HG03196 (cell line): Measurements from ENCODE around the gene BCAP31.
"Not testable (repeated sequence)": the region's sequence is repeated elsewhere in the genome, so short reads cannot be mapped to it uniquely, and the experiment has no call there.

Experiments used
- ATAC-seq: cut with Tn5 transposase; IDR thresholded peaks from one replicate; pipeline ENCODE4 v1.9.1; 2021; ENCODE audit not compliant: unreplicated experiment

The BCAP31 gene

GRCh38 chrX:153685156-153685536, 39.0 kb downstream of the BCAP31 start:
- no peak for ATAC-seq

DNA sequence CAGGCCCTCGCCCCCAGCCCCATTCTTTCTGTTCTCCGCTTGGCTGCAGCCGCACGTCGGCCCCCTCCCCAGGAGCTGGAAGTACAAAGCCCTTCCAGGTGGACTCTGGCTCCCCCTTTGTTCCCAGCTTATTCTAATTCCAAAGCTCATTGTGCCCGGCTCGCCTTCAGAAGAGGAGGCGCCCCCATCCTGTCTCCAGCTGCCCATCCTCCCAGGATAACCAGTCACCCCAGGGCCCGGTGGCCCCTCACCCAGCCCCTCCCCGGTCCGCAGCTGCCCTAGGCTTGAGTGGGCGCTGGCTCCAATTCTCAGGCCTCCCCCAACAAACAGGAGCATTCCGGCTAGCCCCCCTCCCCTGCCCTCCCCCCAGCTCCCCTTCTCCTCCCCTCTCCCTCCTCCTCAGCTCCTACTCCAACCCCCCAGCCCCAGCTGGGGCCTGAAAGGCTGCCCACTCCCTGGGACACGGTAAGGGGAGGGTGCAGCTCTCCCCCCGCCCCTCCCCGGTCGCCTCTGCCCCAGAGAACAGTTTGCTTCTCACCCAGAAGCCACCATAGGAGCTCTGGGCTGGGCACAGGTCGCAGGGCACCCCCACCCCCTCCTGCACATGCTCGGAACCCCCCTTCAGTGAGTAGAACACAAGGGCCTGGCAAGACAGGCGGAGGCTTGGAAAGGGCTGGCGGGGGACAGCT, 39.6 kb downstream of the BCAP31 start:
- no peak for ATAC-seq

DNA sequence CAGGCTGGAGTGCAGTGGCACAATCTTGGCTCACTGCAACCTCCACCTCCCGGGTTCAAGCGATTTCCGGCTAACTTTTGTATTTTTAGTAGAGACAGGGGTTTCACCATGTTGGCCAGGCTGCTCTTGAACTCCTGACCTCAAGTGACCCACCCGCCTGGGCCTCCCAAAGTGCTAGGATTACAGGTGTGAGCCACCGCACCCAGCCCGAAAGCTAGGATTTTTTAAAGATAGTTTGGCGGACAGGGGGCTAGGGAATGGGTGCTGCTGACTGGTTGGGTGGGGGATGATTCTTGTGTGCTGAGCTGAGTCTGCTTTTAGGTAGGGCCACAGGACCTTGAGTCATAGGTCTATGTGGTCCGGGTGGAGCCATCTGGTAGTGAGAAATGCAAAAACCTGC, 40.7 kb downstream of the BCAP31 start:
- ATAC-seq = not testable (repeated sequence)

- ATAC-seq = no peak
These were observed 43.0 kb downstream of the BCAP31 start for GRCh38 chrX:153681175-153681574.

DNA sequence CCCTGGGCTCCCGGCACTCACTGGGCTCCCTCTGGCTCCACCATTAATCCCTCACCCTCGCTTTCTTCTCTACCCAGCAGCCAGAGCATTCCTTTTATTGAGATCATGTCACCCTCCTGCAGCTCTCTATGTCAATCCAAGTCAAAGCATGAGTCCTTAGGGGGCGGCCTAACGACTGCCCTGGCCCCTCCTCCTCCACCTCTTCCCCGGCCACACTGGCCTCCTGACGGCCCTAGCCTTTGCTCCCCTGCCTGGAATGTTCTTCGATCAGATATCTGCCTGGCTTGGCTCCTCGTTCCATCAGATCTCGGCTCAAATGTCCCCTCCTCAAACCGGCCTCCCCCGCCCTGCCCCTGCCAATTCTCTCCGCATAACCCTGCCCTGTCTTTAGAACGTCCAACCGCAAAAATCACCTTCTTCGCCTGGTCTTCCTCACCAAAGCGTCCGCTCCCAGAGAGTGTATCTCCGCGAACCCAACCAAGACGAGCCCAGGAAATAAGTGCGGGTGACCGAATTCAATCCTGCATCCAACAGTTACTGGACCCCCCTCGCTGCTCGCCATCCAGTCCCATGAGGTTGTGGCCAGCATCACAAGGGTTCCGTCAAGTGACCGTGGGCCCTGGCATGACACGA, 49.9 kb downstream of the BCAP31 start:
- ATAC-seq = no peak

DNA sequence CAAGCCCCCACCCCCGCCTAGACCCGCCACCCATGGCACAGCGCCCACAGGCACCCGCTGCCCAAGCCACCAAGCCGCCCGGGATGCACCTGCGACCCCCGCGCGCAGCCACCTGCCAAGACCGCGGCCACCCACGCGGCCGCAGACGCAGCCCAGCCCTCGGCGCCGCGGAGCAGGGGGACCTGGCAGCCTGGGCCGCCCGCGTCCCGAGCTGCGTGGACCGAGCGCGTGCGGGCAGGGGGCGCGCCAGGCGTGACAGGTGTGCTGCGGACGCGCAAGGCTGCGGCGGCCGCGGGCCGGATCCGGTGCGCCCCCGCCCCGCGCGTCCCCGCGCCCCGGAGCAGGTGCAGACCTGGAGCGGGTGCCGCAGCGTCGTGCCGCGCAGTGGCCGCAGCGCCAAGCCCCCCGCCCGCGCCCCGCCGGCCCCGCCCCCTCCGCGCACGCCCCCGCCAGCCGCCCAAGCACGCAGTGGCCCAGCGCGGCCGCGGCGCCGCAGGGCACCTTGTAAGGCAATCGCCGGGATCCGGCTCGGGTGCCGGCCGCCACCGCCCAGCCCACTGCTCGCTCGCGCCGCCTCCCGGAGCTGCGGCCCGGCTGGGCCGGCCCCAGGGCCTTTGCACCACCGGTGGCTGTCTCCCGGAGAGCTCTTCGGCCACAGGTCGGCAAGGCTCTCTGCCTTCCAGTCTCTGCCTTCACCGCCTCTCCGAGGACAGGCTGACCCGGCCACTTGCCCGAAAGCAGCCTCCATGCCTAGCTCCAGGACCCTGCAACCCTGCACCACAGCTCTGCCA, 50.6 kb downstream of the BCAP31 start, which contains the start of gene PNCK:
Gene PNCK, minus strand, starts transcription at position 386 of the 791 bp plus-strand sequence. CDS start 737 bp downstream, outside the sequence.
- ATAC-seq = no peak

DNA sequence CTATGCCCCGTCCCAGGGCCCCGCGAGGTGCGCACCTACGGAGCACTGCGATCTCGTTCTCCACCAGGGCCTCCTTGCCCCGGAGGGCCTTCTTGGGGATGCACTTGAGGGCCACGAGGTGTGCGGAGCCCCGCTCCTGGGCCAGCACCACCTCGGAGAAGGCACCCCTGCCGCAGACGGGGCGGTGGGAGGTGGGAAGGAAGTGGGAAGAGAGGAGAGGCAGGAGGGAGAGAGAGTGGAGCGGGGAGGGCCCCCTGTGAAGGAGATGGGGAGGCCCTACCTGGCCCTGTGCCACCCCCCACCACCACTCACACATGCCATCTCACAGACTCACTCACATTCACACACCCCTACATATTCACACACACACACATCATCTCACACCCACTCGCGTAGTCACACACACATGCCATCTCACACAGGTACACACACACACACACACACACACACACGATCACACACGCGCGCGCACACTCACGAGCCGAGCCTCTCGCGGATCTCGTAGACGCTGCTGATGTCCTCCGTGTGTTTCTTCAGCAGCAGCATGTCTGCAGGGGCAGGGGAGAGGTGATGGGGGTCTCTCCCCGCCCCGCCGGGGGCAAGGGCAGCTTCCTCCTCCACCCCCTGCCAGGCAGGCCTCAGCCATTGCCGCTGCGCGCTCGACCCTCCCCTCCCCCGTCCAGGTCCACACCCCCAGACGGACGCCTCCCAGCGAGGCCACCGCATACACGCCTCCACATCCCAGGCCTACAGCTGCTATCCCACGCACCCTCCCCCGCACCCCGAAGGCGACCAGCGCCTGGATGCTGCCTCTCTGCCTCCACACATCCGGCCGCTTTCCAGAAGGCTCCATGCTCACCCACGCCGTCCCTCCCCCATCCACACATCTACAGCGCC, 51.4 kb downstream of the BCAP31 start:
- ATAC-seq = no peak

- no peak for ATAC-seq
These were observed 52.3 kb downstream of the BCAP31 start for GRCh38 chrX:153671589-153672530.

- no peak for ATAC-seq
These were observed 53.2 kb downstream of the BCAP31 start for GRCh38 chrX:153670748-153671588.

DNA sequence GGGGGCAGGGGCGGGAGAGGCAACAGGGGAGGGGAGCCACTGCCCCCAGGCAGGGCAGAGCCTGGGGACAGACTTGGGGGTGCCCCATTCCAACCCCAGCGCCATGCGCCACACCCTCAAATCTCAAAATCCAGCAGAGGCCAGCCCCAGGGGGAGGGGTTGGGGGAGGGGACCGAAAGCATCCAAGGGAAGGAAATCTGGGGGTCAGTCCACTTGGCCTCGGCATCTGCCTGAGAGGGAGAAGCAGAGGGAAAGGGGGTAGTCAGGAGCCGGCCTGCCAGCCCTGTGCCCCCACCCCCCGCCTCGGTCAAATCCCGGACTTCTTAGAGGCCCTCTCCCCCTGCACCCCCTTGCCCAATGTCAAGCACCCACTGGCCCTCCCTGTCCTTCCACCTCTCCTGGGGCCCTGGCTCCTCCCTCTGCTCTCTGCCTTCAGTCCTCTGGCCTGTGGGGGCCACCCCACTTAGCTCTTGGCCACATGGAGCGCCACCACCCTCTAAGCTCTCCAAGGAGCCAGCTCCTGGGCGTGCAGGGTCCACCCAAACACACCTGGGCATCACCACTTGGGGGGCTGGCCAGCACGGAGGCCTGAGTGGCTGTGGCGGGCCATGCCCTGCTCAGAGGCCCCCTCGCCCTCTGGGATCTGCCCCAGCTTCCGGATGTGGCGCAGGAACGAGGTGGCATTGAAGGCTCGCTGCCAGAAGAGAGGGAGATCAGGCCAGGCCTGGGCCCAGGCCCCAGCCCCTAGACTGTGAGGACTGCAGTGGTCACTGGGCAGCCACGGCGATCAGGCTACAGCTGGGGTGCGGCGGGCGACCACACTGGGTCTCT, 54.1 kb downstream of the BCAP31 start:
- ATAC-seq = no peak

DNA sequence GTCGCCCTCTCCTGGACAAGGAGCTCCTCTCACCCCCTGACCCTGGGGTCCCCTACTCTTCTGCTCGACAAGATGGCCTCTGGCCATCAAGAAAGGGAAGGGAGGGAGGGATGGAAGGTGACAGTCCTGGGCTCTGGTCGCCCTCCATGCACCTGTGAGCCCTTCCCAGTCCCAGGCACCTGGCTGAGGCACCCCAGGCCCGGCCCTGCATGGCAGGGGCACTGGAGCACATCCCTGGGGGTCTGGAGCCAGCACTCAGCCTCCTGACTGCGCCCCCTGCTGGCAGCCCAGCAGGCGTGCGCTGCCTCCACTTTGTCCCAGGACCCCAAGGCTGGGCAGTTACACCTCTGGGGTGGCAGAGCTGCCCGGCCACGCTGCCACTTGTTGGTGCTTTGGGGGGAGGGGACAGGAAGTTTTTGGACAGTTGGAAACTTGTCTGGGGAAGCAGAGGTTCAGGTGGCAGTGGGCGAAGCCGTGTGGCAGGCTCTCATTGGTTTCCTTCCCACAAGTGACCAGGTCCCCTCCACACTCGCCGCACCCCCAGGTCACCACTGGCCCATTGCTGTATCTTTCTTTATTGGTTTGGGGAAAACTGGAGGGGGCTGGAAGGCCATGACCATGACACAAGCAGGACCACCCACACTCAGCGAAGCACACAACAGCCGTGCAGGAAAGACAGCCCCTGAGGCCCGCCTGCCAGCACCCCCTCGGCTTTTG, 54.9 kb downstream of the BCAP31 start:
- ATAC-seq = no peak

DNA sequence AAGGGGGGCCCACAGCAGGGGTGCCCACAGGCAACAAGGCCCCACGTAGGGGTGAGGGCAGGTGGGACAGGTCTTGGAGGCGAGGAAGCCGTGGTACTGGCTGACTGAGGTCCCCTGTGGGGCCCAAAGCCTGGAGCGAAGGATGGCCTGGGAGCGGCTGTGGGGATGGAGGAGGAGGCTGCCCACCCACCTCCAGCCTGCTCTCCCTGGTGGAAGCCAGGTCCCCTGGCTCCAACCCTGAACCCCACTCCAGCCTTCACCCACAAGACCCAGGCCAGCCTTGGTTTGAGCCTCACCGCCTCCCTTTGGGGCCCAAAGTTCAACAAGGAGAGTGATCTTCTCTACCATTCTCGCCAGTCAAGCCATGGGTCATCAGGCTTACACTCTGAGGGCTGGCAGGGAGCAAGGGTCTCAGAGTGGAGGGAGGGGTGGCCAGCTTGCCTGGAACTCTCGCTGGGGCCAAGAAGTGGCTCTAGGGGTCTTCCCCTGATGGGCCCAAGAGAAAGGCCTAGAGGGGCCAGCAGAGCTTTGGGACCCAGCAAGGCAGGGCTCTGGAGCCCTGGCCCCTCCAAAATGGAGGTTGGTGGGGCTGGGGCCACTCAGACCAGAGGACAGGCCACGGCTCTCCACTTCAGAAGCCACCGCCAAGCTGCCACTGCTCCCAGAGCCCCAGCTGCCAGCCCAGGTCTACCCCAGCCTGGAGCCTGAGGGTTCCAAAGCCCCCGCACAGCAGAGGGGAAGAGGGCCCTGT, 55.6 kb downstream of the BCAP31 start:
- ATAC-seq = no peak

GRCh38 chrX:153667956-153668396, 56.2 kb downstream of the BCAP31 start:
- ATAC-seq = no peak

DNA sequence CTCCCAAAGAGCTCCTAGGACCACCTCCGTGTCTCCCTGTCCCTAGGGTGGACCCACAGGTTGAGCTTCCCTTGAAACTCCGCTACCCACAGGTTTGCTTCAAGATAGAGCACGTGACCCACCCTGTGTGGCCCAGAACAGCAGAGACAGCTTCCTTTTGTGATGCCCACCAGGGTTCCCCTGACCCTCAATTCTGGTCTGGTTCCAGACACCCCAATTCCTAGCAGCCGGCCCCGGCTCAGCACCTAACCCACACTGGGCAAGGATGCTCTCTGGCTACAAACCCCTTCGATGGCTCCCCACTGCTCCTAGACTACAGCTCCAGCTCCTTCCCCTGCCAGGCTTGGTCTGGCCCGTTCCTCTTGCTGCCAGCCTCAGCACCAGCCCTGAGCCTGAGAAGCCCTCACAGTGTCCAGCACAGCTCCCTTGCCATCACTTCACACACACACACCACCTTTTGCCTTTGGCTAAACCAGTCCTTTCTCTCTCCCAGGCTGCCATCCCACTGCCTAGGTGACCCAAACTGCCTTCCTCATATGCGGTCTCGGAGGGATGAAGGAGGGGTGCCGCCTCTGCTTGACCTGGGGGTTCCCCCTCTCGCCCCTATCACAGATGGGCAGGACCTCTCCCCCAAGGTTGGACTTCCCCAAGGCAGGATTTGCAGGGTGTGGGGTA, 56.8 kb downstream of the BCAP31 start:
- ATAC-seq = no peak

DNA sequence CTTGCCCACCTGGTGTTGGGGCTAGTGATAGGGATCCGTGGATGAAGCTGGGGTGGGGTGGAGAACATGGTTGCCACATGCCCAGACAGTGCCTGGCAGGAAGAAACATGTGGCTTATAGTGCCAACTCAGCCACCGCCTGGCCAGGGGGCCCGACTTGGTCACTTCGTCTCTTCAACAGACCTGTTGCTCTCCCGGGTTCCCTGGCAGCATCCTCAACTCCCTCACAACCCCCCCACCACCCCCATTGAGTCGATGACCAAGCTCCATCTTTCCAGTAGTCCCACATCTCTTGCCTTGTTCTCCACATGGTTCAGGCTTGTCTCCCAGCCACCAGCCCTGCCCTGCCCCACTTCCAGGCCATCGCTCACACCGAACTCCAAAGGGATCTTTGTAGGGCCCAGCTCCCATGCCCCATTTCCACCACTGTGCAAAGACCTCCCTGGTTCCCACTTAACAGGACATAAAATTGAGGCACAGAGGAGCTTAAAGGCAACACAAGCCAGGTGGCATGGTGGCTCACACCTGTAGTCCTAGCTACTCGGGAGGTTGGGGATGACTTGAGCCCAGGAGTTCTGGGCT, 58.4 kb downstream of the BCAP31 start:
- no peak for ATAC-seq

DNA sequence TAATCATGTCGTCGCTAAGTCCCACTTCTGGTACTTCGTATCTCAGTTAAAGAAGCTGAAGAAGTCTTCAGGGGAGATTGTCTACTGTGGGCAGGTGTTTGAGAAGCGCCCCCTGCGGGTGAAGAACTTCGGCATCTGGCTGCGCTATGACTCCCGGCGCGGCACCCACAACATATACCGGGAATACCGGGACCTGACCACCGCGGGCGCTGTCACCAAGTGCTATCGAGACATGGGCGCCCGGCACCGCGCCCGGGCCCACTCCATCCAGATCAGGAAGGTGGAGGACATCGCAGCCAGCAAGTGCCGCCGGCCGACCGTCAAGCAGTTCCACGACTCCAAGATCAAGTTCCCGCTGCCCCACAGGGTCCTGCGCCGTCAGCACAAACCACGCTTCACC, 61.9 kb downstream of the BCAP31 start:
- no peak for ATAC-seq
